GM18951 (cell line): ENCODE data around the gene STOML1.
A peak's percentile ranks its signal among the peaks of the same experiment; 100 is the strongest.

Experiments used
- POLR2A ChIP-seq: IDR thresholded peaks from 4 replicates; pipeline ENCODE4 v1.6.1; 2011; ENCODE audit warnings: mild to moderate bottlenecking; ENCODE audit not compliant: insufficient read length, insufficient read depth; ENCODE audit errors: extremely low read depth
- in situ Hi-C: fragments of 300-500 bp; cut with MboI; formaldehyde crosslinking; loops from one replicate; pipeline ENCODE4 v1.12.0; 2022; ENCODE audit warnings: low sequenced_read_pairs, mixed read lengths, inconsistent platforms; ENCODE audit not compliant: unreplicated experiment

Gene STOML1

GRCh38 chr15:73988445-73988969 is 3.6 kb downstream of the STOML1 start:
- no peak for TF ChIP-seq POLR2A
- in situ Hi-C loops, result no loop called here

DNA sequence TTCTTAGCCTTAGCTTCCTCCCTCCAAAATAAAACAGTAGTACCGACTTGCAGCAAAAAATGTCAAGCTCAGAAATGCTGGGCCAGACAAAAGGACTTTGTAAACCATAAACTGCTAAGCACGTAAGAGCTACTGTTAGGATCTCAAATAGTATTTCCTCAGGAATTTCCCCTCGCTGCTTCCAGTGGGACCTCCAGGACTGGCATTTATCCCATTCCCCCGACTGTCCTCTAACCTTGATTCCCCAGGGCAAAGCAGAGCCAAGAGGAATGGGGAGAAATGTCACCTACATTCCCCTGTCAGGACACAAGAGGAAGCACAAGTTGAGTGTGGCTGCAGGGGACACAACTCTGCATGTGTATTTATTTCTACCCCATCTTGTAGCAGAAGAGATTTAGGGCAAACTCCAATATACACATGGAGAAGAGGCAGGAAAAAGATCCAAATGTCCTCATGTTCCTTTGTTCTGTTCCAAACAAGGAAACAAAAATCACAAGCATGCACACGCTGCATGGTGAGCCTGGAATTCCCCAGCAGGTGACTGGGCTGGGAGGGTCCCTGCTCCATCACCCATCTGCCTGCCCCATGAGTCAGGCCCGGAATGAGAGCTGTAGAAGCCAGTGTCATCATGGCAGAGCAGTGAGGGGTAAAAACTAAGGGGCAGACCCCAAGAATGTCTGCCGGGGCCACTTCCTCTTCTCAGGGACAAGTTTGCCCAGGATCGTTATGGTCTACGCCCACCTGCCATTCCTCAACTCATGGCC is 4.2 kb downstream of the STOML1 start:
- no peak for TF ChIP-seq POLR2A
- in situ Hi-C loops, result no loop called here

DNA sequence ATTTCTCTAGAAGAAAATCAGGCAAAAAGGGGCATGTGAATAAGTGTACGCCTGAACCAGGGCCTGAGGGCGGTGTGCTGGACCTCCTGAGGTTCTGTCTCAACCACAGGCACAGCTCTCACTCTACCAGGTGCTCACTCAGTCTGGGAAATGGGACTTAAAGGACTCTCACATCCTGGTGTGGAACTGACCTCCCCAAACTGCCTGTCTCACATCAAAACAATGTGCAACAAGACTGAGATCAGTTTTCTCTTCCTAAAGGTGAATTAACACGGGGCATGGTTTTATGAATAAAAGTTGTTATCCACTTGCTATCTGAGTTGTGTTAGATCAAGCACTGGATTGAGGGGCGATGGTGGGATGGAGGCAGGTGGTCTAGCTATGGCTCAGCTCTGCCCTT is 4.8 kb downstream of the STOML1 start:
- in situ Hi-C loops, result no loop called here
- TF ChIP-seq POLR2A, result no peak

DNA sequence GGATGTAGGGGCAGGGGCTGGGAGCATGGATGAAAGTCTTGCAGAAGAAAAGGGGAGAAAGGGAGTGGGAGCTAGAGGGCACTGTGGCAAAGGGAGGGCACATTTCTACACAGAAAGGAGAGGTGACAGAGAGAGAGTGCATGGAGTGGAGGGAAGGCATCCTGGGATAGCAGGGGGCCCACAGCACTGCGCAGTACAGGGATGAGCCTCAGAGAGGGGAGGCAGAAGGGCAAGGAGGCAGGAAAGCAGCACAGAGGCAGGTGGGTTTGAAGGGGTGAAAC is 5.4 kb downstream of the STOML1 start:
- in situ Hi-C loops, result no loop called here
- TF ChIP-seq POLR2A, result no peak

DNA sequence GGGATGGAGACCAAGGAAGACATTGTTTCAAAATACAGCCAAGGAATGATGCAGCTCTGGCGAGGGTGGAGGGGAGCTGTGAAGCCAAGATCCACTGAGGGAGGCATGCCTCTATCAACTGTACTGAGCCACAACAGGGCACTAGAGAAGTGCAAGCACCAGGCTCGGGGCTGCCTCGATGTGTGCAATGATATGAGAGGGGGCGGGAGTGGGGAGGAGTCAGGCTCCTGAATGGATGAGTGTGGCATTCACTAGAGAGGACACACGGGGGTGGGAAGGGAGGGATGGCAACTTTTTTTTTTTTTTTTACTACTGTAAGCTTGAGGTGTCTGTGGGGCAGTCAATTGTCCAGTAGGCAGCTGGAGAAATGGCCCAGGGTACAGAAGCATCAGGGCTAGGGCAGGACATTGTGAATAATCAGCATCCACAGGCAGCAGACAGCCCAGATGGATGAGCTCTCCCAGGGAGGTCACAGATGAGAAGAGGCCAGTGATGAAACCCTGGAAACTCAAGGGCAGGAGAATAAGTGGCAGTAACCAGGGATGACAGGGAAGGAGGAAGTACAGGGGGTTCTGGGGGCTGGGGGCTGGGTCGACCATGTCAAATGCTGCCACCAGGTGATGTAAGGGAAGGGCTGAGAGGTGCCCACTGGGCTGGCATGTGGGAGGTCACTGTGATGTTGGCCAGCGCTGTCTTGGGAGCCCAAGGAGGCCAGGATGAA is 5.9 kb downstream of the STOML1 start:
- in situ Hi-C loops, result no loop called here
- TF ChIP-seq POLR2A, result no peak

DNA sequence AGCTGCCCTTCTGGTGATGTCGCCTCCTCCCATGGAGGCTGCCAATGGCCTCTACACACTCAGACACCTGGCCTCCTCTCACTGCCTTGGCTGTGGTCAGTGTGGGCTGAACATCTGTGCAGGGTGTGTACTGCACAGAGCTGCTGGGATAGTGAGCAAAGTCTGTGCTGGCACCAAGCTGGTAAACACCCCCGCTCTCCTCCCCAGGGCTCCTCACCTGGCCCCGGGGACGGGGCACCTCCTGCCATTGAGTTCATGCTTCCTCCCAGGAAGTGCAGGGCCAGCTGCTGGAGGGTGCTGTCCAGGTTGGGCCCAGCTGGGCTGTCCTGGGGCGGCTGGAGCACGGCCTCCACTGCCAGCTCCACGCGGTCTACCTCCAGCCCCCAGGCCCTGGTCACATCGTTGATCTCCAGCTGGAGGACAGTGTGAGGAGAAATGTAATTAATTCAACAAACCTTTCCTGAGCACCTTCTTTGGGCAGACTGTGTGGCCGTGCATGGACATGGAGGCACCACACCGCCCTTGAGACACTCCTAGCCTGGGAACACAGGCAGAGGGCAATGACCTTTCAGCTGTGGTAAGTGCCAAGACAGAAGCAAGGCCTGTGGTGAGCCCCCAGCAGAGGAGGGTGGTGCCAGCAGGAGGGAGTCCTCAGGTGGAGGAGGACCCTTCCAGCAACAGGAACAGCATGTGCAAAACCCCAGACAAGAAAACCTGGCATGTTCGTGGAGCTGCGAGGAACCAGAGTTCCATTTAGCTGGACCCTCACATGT is 6.8 kb downstream of the STOML1 start:
- no peak for TF ChIP-seq POLR2A

DNA sequence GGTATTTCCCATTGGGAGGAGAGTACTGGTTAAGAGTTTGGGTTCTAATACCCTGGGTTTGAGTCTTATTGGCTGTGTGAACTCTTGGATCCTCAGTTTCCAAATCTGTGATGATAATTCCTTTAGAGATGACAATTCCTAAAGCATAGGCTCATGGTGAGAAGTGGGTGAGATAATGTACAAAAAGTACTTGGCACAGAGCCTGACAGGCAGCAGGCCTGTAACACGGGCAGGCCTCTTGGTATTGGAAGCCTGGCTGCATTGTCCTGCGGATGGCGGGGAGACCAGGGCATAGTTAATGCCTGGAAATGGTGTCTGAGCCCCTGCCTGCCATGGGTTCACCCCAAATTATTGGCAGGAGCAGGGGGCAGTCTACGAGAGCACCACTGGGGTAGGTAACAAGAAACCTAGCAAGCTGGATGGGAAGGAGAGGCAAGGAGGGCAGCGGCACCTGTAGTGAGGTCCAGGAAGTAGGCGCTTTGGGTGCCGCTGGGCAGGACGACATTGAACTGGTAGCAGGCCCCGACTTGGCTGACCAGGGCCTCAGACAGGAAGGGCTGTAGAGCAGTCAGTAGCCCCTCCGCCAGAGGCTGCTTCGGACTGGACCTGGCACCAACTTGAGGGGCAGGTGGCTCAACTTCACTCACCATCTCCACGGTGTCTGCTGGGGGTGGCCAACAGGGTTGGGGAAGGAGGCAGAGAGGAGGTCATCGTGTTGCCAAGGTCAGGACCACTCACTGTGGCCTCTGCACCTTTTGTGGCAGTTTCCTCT is 7.7 kb downstream of the STOML1 start:
- TF ChIP-seq POLR2A, result no peak
- in situ Hi-C loops, result no loop called here

More for the DNA sequence above, 6.8 kb downstream of the STOML1 start:
- in situ Hi-C loops, result no loop called here

GRCh38 chr15:73983773-73984172 is 8.3 kb downstream of the STOML1 start:
- no peak for TF ChIP-seq POLR2A
- in situ Hi-C loops, result no loop called here

GRCh38 chr15:73983211-73983727 is 8.8 kb downstream of the STOML1 start:
- TF ChIP-seq POLR2A, result no peak
- in situ Hi-C loops, result no loop called here

DNA sequence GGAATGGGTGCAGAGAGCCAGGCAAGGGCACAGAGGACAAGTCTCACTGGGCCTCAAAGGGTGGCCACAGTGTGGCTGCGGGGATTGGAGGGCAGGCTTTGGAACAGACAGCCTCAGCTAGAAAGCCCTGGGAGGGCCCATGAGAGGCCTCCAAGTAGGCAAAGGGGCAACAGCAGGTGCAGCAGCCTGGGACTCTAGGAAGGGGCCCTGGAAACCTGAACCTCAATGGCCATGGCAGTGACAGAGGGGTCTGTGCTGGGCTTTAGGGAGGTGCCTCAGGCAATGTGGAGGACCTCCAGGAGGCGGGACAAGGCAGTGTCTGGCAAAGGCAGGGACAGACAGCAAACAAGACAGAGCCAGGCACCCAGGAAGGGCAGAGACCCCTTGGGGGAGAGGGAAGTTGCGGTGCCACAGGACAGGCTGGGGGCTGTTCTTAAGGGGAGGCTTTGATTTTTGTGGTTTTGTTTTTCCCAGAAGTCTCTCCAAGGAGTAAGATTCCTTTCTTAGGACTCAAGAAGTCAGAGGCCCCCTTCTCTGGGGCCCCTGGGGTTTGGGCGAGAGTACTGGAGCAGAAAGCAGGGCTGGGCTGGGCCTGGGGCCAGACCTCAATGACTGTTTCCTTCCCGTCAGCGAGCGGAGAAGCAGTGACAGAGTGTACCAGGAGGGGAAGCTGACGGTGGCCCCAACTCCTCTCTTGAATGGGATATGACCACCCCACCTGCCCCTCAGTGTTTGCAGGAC is 9.7 kb downstream of the STOML1 start:
- in situ Hi-C loops, result no loop called here
- peak; percentile 20 for TF ChIP-seq POLR2A

DNA sequence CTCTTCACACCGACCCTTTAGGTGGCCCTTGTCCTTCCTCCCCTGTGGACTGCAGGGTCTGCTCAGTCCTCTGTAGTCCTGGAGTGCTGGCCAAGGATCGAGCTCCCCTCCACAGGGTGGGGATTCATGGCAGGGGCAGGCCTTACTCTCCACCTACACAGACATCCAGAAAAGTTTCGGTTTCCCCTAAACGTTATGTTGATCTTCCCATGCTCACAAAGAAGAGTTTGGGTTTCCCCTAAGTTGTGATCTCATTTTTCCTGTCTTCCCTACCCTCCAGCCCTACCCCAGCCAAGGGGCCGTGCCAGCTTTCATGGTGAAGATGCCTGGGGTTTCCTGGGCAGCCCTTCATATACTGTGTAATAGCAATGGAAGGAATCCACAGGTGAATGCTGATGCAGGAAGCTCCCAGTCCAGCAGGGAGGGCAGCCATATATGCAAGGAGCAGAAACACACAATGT is 10.3 kb downstream of the STOML1 start:
- TF ChIP-seq POLR2A, result no peak

GRCh38 chr15:73979636-73980035 is 12.5 kb downstream of the STOML1 start:
- in situ Hi-C loops, result no loop called here
- TF ChIP-seq POLR2A, result no peak

More for the DNA sequence above, 10.3 kb downstream of the STOML1 start:
- in situ Hi-C loops, result no loop called here
